D341Med (cell line): Measurements from ENCODE around the gene OXA1L.
"Not testable (repeated sequence)": the region's sequence is repeated elsewhere in the genome, so short reads cannot be mapped to it uniquely, and the experiment has no call there.

Source experiments
- DNase-seq: peaks from one replicate; pipeline ENCODE4 v3.0.0; 2012; ENCODE audit warnings: low spot score

Gene OXA1L

GRCh38 chr14:22769369-22769768 lies 2.9 kb downstream of the OXA1L start:
- DNase-seq, result no peak

GRCh38 chr14:22770481-22771187 lies 4.1 kb downstream of the OXA1L start:
- DNase-seq, result no peak

GRCh38 chr14:22772725-22773124 lies 6.2 kb downstream of the OXA1L start:
- DNase-seq, result no peak

- DNase-seq, result no peak
Measured at GRCh38 chr14:22773162-22774010, 6.9 kb downstream of the OXA1L start.

GRCh38 chr14:22774011-22774706 lies 7.7 kb downstream of the OXA1L start:
- no peak for DNase-seq

GRCh38 chr14:22776215-22776614 lies 9.7 kb downstream of the OXA1L start:
- DNase-seq, result no peak

GRCh38 chr14:22776849-22777248 lies 10.4 kb downstream of the OXA1L start:
- DNase-seq, result not testable (repeated sequence)

- DNase-seq, result no peak
Measured at GRCh38 chr14:22778084-22778483, 11.6 kb downstream of the OXA1L start.

GRCh38 chr14:22780105-22780679 lies 13.7 kb downstream of the OXA1L start:
- no peak for DNase-seq

- no peak for DNase-seq
Measured at GRCh38 chr14:22780941-22781300, 14.4 kb downstream of the OXA1L start.

GRCh38 chr14:22781301-22781991 lies 15.0 kb downstream of the OXA1L start:
- no peak for DNase-seq

GRCh38 chr14:22786685-22787084 lies 20.2 kb downstream of the OXA1L start:
- DNase-seq, result no peak

- no peak for DNase-seq
Measured at GRCh38 chr14:22791301-22791700, 24.8 kb downstream of the OXA1L start.

GRCh38 chr14:22792158-22792557 lies 25.7 kb downstream of the OXA1L start:
- no peak for DNase-seq

- not testable (repeated sequence) for DNase-seq
Measured at GRCh38 chr14:22793550-22793949, 27.1 kb downstream of the OXA1L start.

- no peak for DNase-seq
Measured at GRCh38 chr14:22793976-22794375, 27.5 kb downstream of the OXA1L start.

GRCh38 chr14:22794551-22794951 lies 28.1 kb downstream of the OXA1L start:
- DNase-seq, result no peak

- no peak for DNase-seq
Measured at GRCh38 chr14:22796087-22796707, 29.7 kb downstream of the OXA1L start.

- no peak for DNase-seq
Measured at GRCh38 chr14:22797017-22797917, 30.8 kb downstream of the OXA1L start.

- DNase-seq, result no peak
Measured at GRCh38 chr14:22798528-22798927, 32.0 kb downstream of the OXA1L start.
